H1 (cell line): ENCODE results near the gene MAP2K1. TPM values are rescaled to one million over a fixed set of nuclear protein-coding genes. Genes with fewer than 3 reads are reported as not detected.

ENCODE experiments used
- CTCF ChIA-PET: fragments of 300-600 bp; sonication (Branson Sonifier 250); formaldehyde crosslinking; loops from one replicate; lab custom pipeline; 2021; ENCODE audit not compliant: partially characterized antibody; lab: Charles Lee
- POLR2A ChIA-PET: fragments of 300-600 bp; sonication (Branson Sonifier 250); formaldehyde crosslinking; loops from one replicate; lab custom pipeline; 2021; ENCODE audit warnings: inconsistent platforms; ENCODE audit not compliant: partially characterized antibody; lab: Charles Lee
- DNase-seq, 2 experiments: peaks; one replicate each; pipeline versions ENCODE4 v3.0.0 to v3.0.0-alpha.2; 2010 to 2022; ENCODE audit warnings: low spot score in 2 of 2, low read depth in 1 of 2, mixed read lengths in 1 of 2
- FAIRE-seq: peaks from 2 replicates; lab custom pipeline; 2011; peaks lifted over from hg19 to GRCh38; lab: Jason Lieb, UNC
- H2AFZ ChIP-seq: 2 replicates; pipeline ENCODE4 v1.8.1; 2012; ENCODE audit warnings: low read length, inconsistent platforms
- H2AK5ac ChIP-seq: 2 replicates; pipeline ENCODE4 v1.6.1; 2013; ENCODE audit warnings: low read depth, low read length
- H2BK120ac ChIP-seq: replicated peaks from 2 replicates; pipeline ENCODE3; 2013; ENCODE audit warnings: low read depth, low read length, inconsistent platforms
- H2BK12ac ChIP-seq: 2 replicates; pipeline ENCODE4 v1.6.1; 2013; ENCODE audit warnings: low read depth, low read length
- H2BK15ac ChIP-seq: 2 replicates; pipeline ENCODE4 v1.6.1; 2013; ENCODE audit warnings: low read length
- H2BK20ac ChIP-seq: 2 replicates; pipeline ENCODE4 v1.6.1; 2013; ENCODE audit warnings: low read length
- H2BK5ac ChIP-seq: 2 replicates; pipeline ENCODE4 v1.6.1; 2013; ENCODE audit warnings: low read depth, low read length
- H3K14ac ChIP-seq: 2 replicates; pipeline ENCODE4 v1.6.1; 2013; ENCODE audit warnings: inconsistent platforms; ENCODE audit not compliant: insufficient read length
- H3K18ac ChIP-seq: 2 replicates; pipeline ENCODE4 v1.6.1; 2013; ENCODE audit warnings: low read length; ENCODE audit errors: extremely low read depth
- H3K23ac ChIP-seq: 2 replicates; pipeline ENCODE4 v1.6.1; 2013; ENCODE audit warnings: inconsistent platforms; ENCODE audit not compliant: insufficient read length
- H3K23me2 ChIP-seq: 2 replicates; pipeline ENCODE4 v1.6.1; 2013; ENCODE audit warnings: low read depth, low read length
- H3K27ac ChIP-seq: 2 replicates; pipeline ENCODE4 v1.6.1; 2011; ENCODE audit warnings: low read depth, low read length, inconsistent platforms
- H3K27me3 ChIP-seq, 4 experiments: replicated peaks in 1 of 4; 1 replicate in 1 of 4; 2 replicates in 3 of 4; pipeline versions ENCODE4 v1.6.1 to v1.8.1; 2011 to 2013; ENCODE audit warnings: low read length in 3 of 4, mild to moderate bottlenecking in 3 of 4, inconsistent platforms in 2 of 4, mixed read lengths in 2 of 4, moderate library complexity in 1 of 4; ENCODE audit not compliant: control insufficient read depth in 3 of 4, insufficient read depth in 3 of 4; ENCODE audit errors: extremely low read depth in 1 of 4
- H3K36me3 ChIP-seq, 4 experiments: 2 replicates each; pipeline versions ENCODE4 v1.6.1 to v1.8.1; 2011 to 2013; ENCODE audit warnings: mild to moderate bottlenecking in 4 of 4, low read length in 3 of 4, moderate library complexity in 2 of 4, control low read depth in 1 of 4, inconsistent platforms in 1 of 4; ENCODE audit not compliant: insufficient read depth in 4 of 4, control insufficient read depth in 2 of 4
- H3K4ac ChIP-seq: replicated peaks from 2 replicates; pipeline ENCODE3; 2013; ENCODE audit warnings: low read length, low read depth, mixed read lengths, inconsistent platforms; ENCODE audit not compliant: insufficient read length
- H3K4me1 ChIP-seq, 4 experiments: replicated peaks in 1 of 4; 1 replicate in 1 of 4; 2 replicates in 3 of 4; pipeline versions ENCODE4 v1.6.1 to v1.8.1; 2011 to 2013; ENCODE audit warnings: low read length in 3 of 4, inconsistent platforms in 2 of 4, mixed read lengths in 1 of 4; ENCODE audit not compliant: insufficient read depth in 4 of 4, control insufficient read depth in 3 of 4
- H3K4me2 ChIP-seq, 2 experiments: 2 replicates each; pipeline versions ENCODE4 v1.6.1 to v1.8.1; 2011 to 2013; ENCODE audit warnings: low read depth in 2 of 2, low read length in 2 of 2, control low read depth in 1 of 2, inconsistent platforms in 1 of 2, mild to moderate bottlenecking in 1 of 2; ENCODE audit not compliant: insufficient read depth in 1 of 2
- H3K4me3 ChIP-seq, 4 experiments: fragments of 200-600, 300-600 bp in 1 of 4; sonication (generic), shearing (Covaris generic), sonication (Bioruptor Twin) in 1 of 4; 2 replicates each; pipeline versions ENCODE4 v1.5.1 to v1.8.1; 2011 to 2016; ENCODE audit warnings: low read length in 4 of 4, low read depth in 3 of 4, control low read depth in 2 of 4, inconsistent platforms in 2 of 4, mild to moderate bottlenecking in 2 of 4, mixed read lengths in 1 of 4, moderate library complexity in 1 of 4; ENCODE audit not compliant: insufficient read depth in 2 of 4; ENCODE audit errors: extremely low read depth in 1 of 4
- H3K56ac ChIP-seq: replicated peaks from 2 replicates; pipeline ENCODE3; 2013; ENCODE audit warnings: low read depth, mild to moderate bottlenecking, mixed read lengths, low read length, inconsistent platforms; ENCODE audit not compliant: insufficient read length
- H3K79me1 ChIP-seq: 2 replicates; pipeline ENCODE4 v1.6.1; 2013; ENCODE audit warnings: low read depth, low read length, control low read depth
- H3K79me2 ChIP-seq, 2 experiments: 2 replicates each; pipeline versions ENCODE4 v1.6.1 to v1.8.1; 2012 to 2013; ENCODE audit warnings: low read length in 2 of 2, mild to moderate bottlenecking in 2 of 2, inconsistent platforms in 1 of 2; ENCODE audit not compliant: insufficient read depth in 2 of 2, control insufficient read depth in 1 of 2
- H3K9ac ChIP-seq, 4 experiments: replicated peaks in 1 of 4; 1 replicate in 1 of 4; 2 replicates in 3 of 4; pipeline versions ENCODE4 v1.6.1 to v1.8.1; 2011 to 2013; ENCODE audit warnings: low read depth in 3 of 4, low read length in 3 of 4, control low read depth in 2 of 4, mild to moderate bottlenecking in 2 of 4, moderate library complexity in 2 of 4, inconsistent platforms in 1 of 4; ENCODE audit errors: extremely low read depth in 1 of 4
- H3K9me3 ChIP-seq, 2 experiments: 2 replicates each; pipeline versions ENCODE4 v1.6.1 to v1.8.1; 2012 to 2013; ENCODE audit warnings: mild to moderate bottlenecking in 2 of 2, moderate library complexity in 2 of 2, control low read depth in 1 of 2, inconsistent platforms in 1 of 2, low read depth in 1 of 2, low read length in 1 of 2, mixed read lengths in 1 of 2; ENCODE audit not compliant: insufficient read depth in 2 of 2
- H4K20me1 ChIP-seq, 2 experiments: replicated peaks in 1 of 2; 2 replicates each; pipeline versions ENCODE3 to v1.8.1; 2011 to 2013; ENCODE audit warnings: inconsistent platforms in 2 of 2, low read length in 2 of 2, mild to moderate bottlenecking in 1 of 2; ENCODE audit not compliant: insufficient read depth in 2 of 2, control insufficient read depth in 1 of 2
- H4K5ac ChIP-seq: 2 replicates; pipeline ENCODE4 v1.6.1; 2013; ENCODE audit warnings: low read length, low read depth, mixed read lengths, inconsistent platforms; ENCODE audit not compliant: insufficient read length
- H4K8ac ChIP-seq: 2 replicates; pipeline ENCODE4 v1.8.0; 2013; ENCODE audit warnings: mild to moderate bottlenecking, moderate library complexity, low read length, inconsistent platforms; ENCODE audit not compliant: insufficient read depth; ENCODE audit errors: extremely low read depth
- H4K91ac ChIP-seq: replicated peaks from 2 replicates; pipeline ENCODE3; 2013; ENCODE audit warnings: low read length, mixed read lengths, inconsistent platforms; ENCODE audit not compliant: insufficient read length
- BRCA1 ChIP-seq: IDR thresholded peaks from 2 replicates; pipeline ENCODE4 v1.6.1; 2012; ENCODE audit warnings: low read depth, low read length, improper control_type of control experiment
- CBX8 ChIP-seq: fragments of 300-800, 300-1000 bp; sonication (generic); IDR thresholded peaks from 2 replicates; pipeline ENCODE4 v1.7.1; 2016; ENCODE audit warnings: low read depth, low read length, borderline replicate concordance
- CHD1 ChIP-seq: IDR thresholded peaks from 2 replicates; pipeline ENCODE4 v1.6.1; 2012; ENCODE audit warnings: low read depth, low read length, improper control_type of control experiment
- GABPA ChIP-seq: IDR thresholded peaks from 2 replicates; pipeline ENCODE4 v1.6.1; 2011; ENCODE audit warnings: mild to moderate bottlenecking, low read length, moderate library complexity, borderline replicate concordance; ENCODE audit not compliant: insufficient read depth
- JUN ChIP-seq: IDR thresholded peaks from 2 replicates; pipeline ENCODE4 v1.6.1; 2011; ENCODE audit warnings: low read depth, mild to moderate bottlenecking, improper control_type of control experiment, low read length
- KDM4A ChIP-seq: IDR thresholded peaks from one replicate; pipeline ENCODE4 v1.7.1; 2012; ENCODE audit warnings: low read depth, mild to moderate bottlenecking, moderate library complexity, low read length, inconsistent platforms; ENCODE audit not compliant: severe bottlenecking
- KDM5A ChIP-seq: fragments of 200-600 bp; IDR thresholded peaks from 2 replicates; pipeline ENCODE4 v1.7.1; 2012; ENCODE audit warnings: mild to moderate bottlenecking, low read length, inconsistent platforms, mixed read lengths
- NRF1 ChIP-seq: IDR thresholded peaks from 2 replicates; pipeline ENCODE4 v1.6.1; 2011; ENCODE audit warnings: mild to moderate bottlenecking, low read depth, low read length, improper control_type of control experiment
- POU5F1 ChIP-seq: IDR thresholded peaks from 2 replicates; pipeline ENCODE4 v1.6.1; 2011; ENCODE audit warnings: low read depth, mild to moderate bottlenecking, low read length, moderate library complexity
- SIN3A ChIP-seq, 2 experiments: IDR thresholded peaks in 1 of 2; conservative IDR thresholded peaks in 1 of 2; 2 replicates each; pipeline ENCODE4 v1.6.1; 2011 to 2012; ENCODE audit warnings: low read length in 2 of 2, improper control_type of control experiment in 1 of 2, low read depth in 1 of 2, mild to moderate bottlenecking in 1 of 2
- SRF ChIP-seq: IDR thresholded peaks from 2 replicates; pipeline ENCODE4 v1.6.1; 2011; ENCODE audit warnings: mild to moderate bottlenecking, low read depth, low read length, moderate library complexity
- WGBS, 2 experiments: shearing (Covaris generic) in 1 of 2; methylation state at CpG; one replicate each; pipeline versions ENCODE4 v1.1.6 to v1.1.7; 2013 to 2015; ENCODE audit warnings: low lambda C conversion rate in 2 of 2, mixed read lengths in 2 of 2, inconsistent platforms in 1 of 2, low coverage in 1 of 2, missing lambda C conversion rate in 1 of 2; ENCODE audit not compliant: insufficient replicate concordance in 2 of 2, insufficient coverage in 1 of 2, insufficient read length in 1 of 2; ENCODE audit errors: extremely low coverage in 1 of 2, missing lambda C conversion rate in 1 of 2; 5-methylcytosine and 5-hydroxymethylcytosine counted together
- polyA plus RNA-seq, 7 experiments: library from polyadenylated mRNA; depleted of rRNA in 3 of 7; stranded (reverse) in 5 of 7; unstranded in 2 of 7; fragments of >200 nt in 5 of 7; fragments of 200-250 nt in 2 of 7; gene quantifications; 1 replicate in 5 of 7; 2 replicates in 1 of 7; 4 replicates in 1 of 7; pipeline versions ENCODE4 v1.2.1 to v1.2.3, GENCODE V29; 2011 to 2013; ENCODE audit warnings: missing spikeins in 2 of 7, mixed read lengths in 2 of 7
- total RNA-seq: library from RNA; stranded (reverse); fragmentation: NEBNext Ultra II Directional; extraction: Animal tissue kit (Norgen Biotek cat#: 25700); gene quantifications from 2 replicates; pipeline ENCODE4 v1.2.1, GENCODE V29; 2021

Gene MAP2K1
- total and polyA plus RNA-seq, 2 of the 8 experiments (the other 6 are each of a cell fraction or from before 2014, with no cell fraction given) = 54.7 to 78.2 TPM

DNA sequence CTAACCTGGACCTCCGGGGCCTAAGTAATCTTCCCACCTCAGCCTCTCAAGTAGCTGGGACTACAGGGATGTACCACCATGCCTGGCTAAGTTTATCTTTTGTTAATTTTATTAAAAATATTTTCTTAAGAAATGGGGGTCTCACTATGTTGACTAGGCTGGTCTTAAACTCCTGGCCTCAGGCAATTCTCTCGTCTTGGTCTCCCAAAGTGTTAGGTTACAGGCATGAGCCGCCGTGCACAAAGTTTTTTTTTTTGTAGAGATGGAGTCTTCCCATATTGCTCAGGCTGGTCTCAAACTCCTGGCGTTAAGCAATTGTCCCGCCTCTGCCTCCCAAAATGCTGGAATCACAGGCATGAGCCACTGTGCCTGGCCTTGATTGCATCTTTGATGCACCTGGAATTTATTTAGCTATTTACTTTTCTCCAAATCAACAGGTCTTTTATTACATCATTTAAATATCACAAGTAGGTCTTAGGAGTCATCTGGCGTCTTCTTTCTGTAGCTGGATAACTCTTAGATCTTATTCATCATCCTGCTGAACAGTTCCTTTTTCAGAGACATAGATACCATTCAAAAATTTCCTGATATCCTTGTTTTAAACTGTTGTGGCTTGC is 7.8 kb upstream of the MAP2K1 start:
- H3K56ac ChIP-seq = no peak overlapping the region
- H3K79me2 ChIP-seq = no peaks in the 10 kb centered on the region
- no peak overlapping the region for H2AFZ ChIP-seq
- whole genome bisulfite sequencing, 2 experiments = 94% methylated on average over 7 of the region's 7 CpGs; no CpG with 5 or more reads in 1 of the 2 experiments
- H3K18ac ChIP-seq = no peak overlapping the region
- no peak overlapping the region for H3K4me2 ChIP-seq
- no peaks in the 10 kb centered on the region for H3K23me2 ChIP-seq
- no peak overlapping the region for H3K14ac ChIP-seq
- CTCF ChIA-PET = interaction anchor here (0.7 kb wide), 2 partner anchors 74 to 399 kb away, joined by 3 read pairs; no protein-coding TSS in a partner anchor
- H2BK15ac ChIP-seq = no peak overlapping the region
- H3K9ac ChIP-seq = no peak overlapping the region
- no peak overlapping the region for H2BK120ac ChIP-seq
- DNase-seq (no peak), FAIRE-seq (no peak)
- H4K8ac ChIP-seq = no peak overlapping the region
- H4K5ac ChIP-seq = no peak overlapping the region
- no peak overlapping the region for H2BK5ac ChIP-seq
- no peaks in the 10 kb centered on the region for H3K4me1 ChIP-seq
- H4K91ac ChIP-seq = no peak overlapping the region
- POLR2A ChIA-PET = interaction anchor here (0.6 kb wide), 1 partner anchor 47 kb away, joined by 5 read pairs; no protein-coding TSS in a partner anchor
- no peak overlapping the region for H2BK20ac ChIP-seq
- H3K27me3 ChIP-seq = no peaks in the 10 kb centered on the region
- H3K9me3 ChIP-seq = peaks cover 3 to 6% of the 10 kb centered on the region in 2 experiments; a peak in 2 of 4 replicates
- H3K4ac ChIP-seq = no peak overlapping the region
- H2AK5ac ChIP-seq = no peak overlapping the region
- no peak overlapping the region for H3K27ac ChIP-seq
- H2BK12ac ChIP-seq = no peak overlapping the region
- H3K23ac ChIP-seq = no peak overlapping the region
- H3K4me3 ChIP-seq = no peak overlapping the region
- no peaks in the 10 kb centered on the region for H3K36me3 ChIP-seq
- H3K79me1 ChIP-seq = no peaks in the 10 kb centered on the region
- no peaks in the 10 kb centered on the region for H4K20me1 ChIP-seq
- TF ChIP-seq JUN (no peak), SRF (no peak), KDM5A (no peak), BRCA1 (no peak), NRF1 (no peak), SIN3A (conservative IDR thresholded peaks at IDR 0.05 in 1 of 2, IDR thresholded peaks at IDR 0.05 in 1 of 2; ENCODE audit: low read depth in 1 of 2, low read length in 2 of 2) (no peak), CHD1 (no peak), KDM4A (no peak), GABPA (no peak), POU5F1 (no peak), CBX8 (no peak)
